Prostate gland (tissue), 2 donors: ENCODE measurements around the gene CFAP61.

Experiments used
- POLR2AphosphoS5 ChIP-seq: sonication (generic); formaldehyde crosslinking; IDR thresholded peaks from one replicate; pipeline ENCODE4 v1.6.1; 2017; ENCODE audit warnings: antibody characterized with exemption
- TF ChIP-seq, protein P1 (sequence below), 4 experiments: fragments of 200-600 bp in 2 of 4; fragments of 450-650 bp in 2 of 4; sonication (generic) in 2 of 4; IDR thresholded peaks; 1 replicate in 3 of 4; 2 replicates in 1 of 4; pipeline ENCODE4 v1.5.1; 2016 to 2019; ENCODE audit warnings: antibody characterized with exemption in 4 of 4, mild to moderate bottlenecking in 2 of 4, moderate library complexity in 2 of 4

DNA sequence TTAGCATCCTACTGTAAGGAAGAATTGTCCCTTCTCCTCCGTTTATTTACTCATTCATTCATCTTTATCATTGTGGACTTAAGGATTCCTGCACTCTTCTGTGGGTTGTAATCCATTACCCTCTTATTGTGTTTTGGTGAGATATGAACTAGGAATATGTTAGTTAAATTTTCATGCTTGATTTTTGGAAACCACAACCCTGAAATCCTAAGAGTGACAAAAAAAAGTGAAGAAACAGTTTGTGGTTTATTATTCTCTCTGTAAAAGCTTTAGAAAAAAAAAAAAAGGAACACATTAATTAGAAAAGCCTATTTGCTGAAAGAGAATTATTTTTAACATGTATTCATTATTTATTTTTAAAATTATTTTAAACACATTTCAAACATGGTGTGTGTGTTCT is 278.8 kb downstream of the CFAP61 start:
- TF ChIP-seq, protein P1, sequence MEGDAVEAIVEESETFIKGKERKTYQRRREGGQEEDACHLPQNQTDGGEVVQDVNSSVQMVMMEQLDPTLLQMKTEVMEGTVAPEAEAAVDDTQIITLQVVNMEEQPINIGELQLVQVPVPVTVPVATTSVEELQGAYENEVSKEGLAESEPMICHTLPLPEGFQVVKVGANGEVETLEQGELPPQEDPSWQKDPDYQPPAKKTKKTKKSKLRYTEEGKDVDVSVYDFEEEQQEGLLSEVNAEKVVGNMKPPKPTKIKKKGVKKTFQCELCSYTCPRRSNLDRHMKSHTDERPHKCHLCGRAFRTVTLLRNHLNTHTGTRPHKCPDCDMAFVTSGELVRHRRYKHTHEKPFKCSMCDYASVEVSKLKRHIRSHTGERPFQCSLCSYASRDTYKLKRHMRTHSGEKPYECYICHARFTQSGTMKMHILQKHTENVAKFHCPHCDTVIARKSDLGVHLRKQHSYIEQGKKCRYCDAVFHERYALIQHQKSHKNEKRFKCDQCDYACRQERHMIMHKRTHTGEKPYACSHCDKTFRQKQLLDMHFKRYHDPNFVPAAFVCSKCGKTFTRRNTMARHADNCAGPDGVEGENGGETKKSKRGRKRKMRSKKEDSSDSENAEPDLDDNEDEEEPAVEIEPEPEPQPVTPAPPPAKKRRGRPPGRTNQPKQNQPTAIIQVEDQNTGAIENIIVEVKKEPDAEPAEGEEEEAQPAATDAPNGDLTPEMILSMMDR (IDR thresholded peaks at IDR 0.05), result no peak
- TF ChIP-seq POLR2AphosphoS5, result no peak
